Aortic smooth muscle cell (primary cell): ENCODE measurements around the gene MPI. TPM values are rescaled to one million over a fixed set of nuclear protein-coding genes. Genes with fewer than 3 reads are reported as not detected.

Experiments used
- total RNA-seq: library from RNA; depleted of rRNA; stranded (reverse); fragments of >200 nt; gene quantifications from 2 replicates; pipeline ENCODE4 v1.2.3, GENCODE V29; 2014

MPI gene
- total RNA-seq, result 37.9 and 39.5 TPM in 2 replicates

GRCh38 chr15:74889883-74890664 lies at the start of gene MPI:
MPI (plus strand) TSS chr15:74890042; CDS start chr15:74890074, 32 bp downstream.

GRCh38 chr15:74842581-74843444 lies 47.0 kb upstream of the MPI start, which contains the start of gene ULK3:
ULK3 (minus strand) TSS chr15:74843156; CDS start chr15:74843105, 51 bp downstream.

GRCh38 chr15:74873036-74873755 lies 16.6 kb upstream of the MPI start, which contains the start of gene SCAMP2:
SCAMP2 (minus strand) TSS chr15:74873365; CDS start chr15:74873255, 110 bp downstream.

GRCh38 chr15:74906450-74907162 lies 16.8 kb downstream of the MPI start, which contains the start of gene FAM219B:
FAM219B (minus strand) TSS chr15:74906851; CDS start chr15:74906800, 51 bp downstream.

GRCh38 chr15:74937590-74938371 lies 47.9 kb downstream of the MPI start, which contains the start of gene COX5A:
COX5A (minus strand) TSS chr15:74938073; CDS start chr15:74938014, 59 bp downstream.

Other genes starting within 250 kb of the MPI start
- gene EDC3, start 194.0 kb upstream of the MPI start, total RNA-seq, result 8.9 and 10.9 TPM in 2 replicates
- 0.53 and 1.7 TPM in 2 replicates for gene CYP1A1, start 164.5 kb upstream of the MPI start, total RNA-seq
- not detected in 2 replicates for gene CYP1A2, start 141.2 kb upstream of the MPI start, total RNA-seq
- gene CSK, start 108.0 kb upstream of the MPI start, total RNA-seq, result 25.4 and 25.8 TPM in 2 replicates
- gene LMAN1L, start 77.2 kb upstream of the MPI start, total RNA-seq, result 0.13 and 0.25 TPM in 2 replicates
- under 0.01 TPM in 1 of 2 replicates, not detected in the other for gene CPLX3, start 63.4 kb upstream of the MPI start, total RNA-seq
- 13.1 and 15.3 TPM in 2 replicates for gene ULK3, start 46.9 kb upstream of the MPI start, total RNA-seq
- 15.2 and 17.0 TPM in 2 replicates for gene SCAMP2, start 16.7 kb upstream of the MPI start, total RNA-seq
- gene FAM219B, start 16.8 kb downstream of the MPI start, total RNA-seq, result 38.2 and 38.7 TPM in 2 replicates
- gene COX5A, start 48.0 kb downstream of the MPI start, total RNA-seq, result 39.0 and 51.0 TPM in 2 replicates
- gene RPP25, start 66.7 kb downstream of the MPI start, total RNA-seq, result 6.7 and 7.9 TPM in 2 replicates
- 1.7 and 6.5 TPM in 2 replicates for gene SCAMP5, start 105.5 kb downstream of the MPI start, total RNA-seq
- gene PPCDC, start 133.5 kb downstream of the MPI start, total RNA-seq, result 9.0 and 10.2 TPM in 2 replicates